GM21423 (cell line): ENCODE results near the gene SAA2.
"Not testable (repeated sequence)": the region's sequence is repeated elsewhere in the genome, so short reads cannot be mapped to it uniquely, and the experiment has no call there.

Experiments used
- ATAC-seq: cut with Tn5 transposase; IDR thresholded peaks from one replicate; pipeline ENCODE4 v1.9.1; 2021; ENCODE audit warnings: mild to moderate bottlenecking, moderate library complexity; ENCODE audit not compliant: unreplicated experiment

The SAA2 gene

DNA sequence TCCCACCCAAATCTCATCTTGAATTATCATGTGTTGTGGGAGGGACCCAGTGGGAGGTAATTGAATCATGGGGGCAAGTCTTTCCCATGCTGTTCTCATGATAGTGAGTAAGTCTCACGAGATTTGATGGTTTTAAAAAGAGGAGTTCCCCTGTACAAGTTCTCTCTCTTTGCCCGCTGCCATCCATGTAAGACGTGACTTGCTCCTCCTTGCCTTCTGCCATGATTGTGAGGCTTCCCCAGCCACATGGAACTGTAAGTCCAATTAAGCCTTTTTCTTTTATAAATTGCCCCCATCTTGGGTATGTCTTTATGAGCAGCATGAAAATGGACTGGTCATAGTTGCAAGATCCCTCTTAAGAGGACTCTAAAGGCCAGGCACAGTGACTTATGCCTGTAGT lies 50.7 kb downstream of the SAA2 start:
- ATAC-seq = not testable (repeated sequence)

DNA sequence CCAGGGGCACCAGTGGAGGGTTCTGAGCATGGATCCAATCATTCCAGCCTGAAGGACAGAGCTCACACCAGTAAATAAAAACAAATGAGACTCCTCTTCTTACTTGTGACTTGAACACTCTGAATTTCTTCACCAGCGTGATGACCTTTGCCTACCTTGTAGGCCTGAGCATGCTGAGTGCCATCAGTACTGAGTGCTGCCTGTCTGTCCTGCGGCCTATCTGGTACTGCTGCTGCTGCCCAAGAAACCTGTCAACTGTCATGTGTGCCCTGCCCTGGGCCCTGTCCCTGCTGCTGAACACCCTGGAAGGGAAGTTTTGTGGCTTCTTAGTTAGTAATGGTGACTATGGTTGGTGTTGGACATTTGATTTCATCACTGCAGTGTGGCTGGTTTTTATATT lies 51.9 kb downstream of the SAA2 start:
- no peak for ATAC-seq
